ENCODE data around the gene IQSEC3.
A peak's percentile ranks its signal among the peaks of the same experiment; 100 is the strongest.

GRCh38 chr12:104551-105081, 38.0 kb downstream of the IQSEC3 start:
- TF ChIP-seq GLI2 (tag by site-specific recombination; IDR thresholded peaks at IDR 0.05; ENCODE audit: borderline replicate concordance, low read depth): no peak
- TF ChIP-seq ZBTB1 (tag by site-specific recombination; IDR thresholded peaks at IDR 0.05): 0 out of 2 replicates have a peak, but pooled peaks have one; percentile 34
- TF ChIP-seq ZNF777 (tag by site-specific recombination; IDR thresholded peaks at IDR 0.05; ENCODE audit: borderline replicate concordance): peak; percentile 87; the same call in 1 of the 2 replicates
- peak; percentile 93 for TF ChIP-seq ZNF692 (tag by site-specific recombination; IDR thresholded peaks at IDR 0.05)
- TF ChIP-seq PBX3 (CRISPR knock-in tag; IDR thresholded peaks at IDR 0.05): no peak
